GM12892 (cell line): Measurements from ENCODE around the gene IFIT3.
"Not testable (repeated sequence)": the region's sequence is repeated elsewhere in the genome, so short reads cannot be mapped to it uniquely, and the experiment has no call there.

Experiments used
- POLR2A ChIP-seq: IDR thresholded peaks from 2 replicates; pipeline ENCODE4 v1.6.1; 2011; ENCODE audit warnings: low read depth, low read length, control low read depth
- POLR2AphosphoS5 ChIP-seq: IDR thresholded peaks from 2 replicates; pipeline ENCODE4 v1.6.1; 2011; ENCODE audit warnings: low read depth, low read length, control low read depth
- TAF1 ChIP-seq: IDR thresholded peaks from 2 replicates; pipeline ENCODE4 v1.6.1; 2011; ENCODE audit warnings: low read depth, mild to moderate bottlenecking, control low read depth, low read length, borderline replicate concordance

- TF ChIP-seq POLR2A, TAF1, POLR2AphosphoS5: not testable (repeated sequence)
Observed at GRCh38 chr10:89285303-89285702, 42.5 kb upstream of the IFIT3 start.
